B cell (primary cell): ENCODE data around the gene USP34.

Source experiments
- EZH2 ChIP-seq: IDR thresholded peaks from 2 replicates; pipeline ENCODE4 v1.6.1; 2012; ENCODE audit warnings: borderline replicate concordance, low read depth, mild to moderate bottlenecking, moderate library complexity, low read length; ENCODE audit not compliant: insufficient read depth, poor library complexity, severe bottlenecking
- TF ChIP-seq, protein P1 (sequence below): fragments of 200-600 bp; IDR thresholded peaks from one replicate; pipeline ENCODE4 v1.8.0; 2022; ENCODE audit warnings: antibody characterized with exemption, mild to moderate bottlenecking

DNA sequence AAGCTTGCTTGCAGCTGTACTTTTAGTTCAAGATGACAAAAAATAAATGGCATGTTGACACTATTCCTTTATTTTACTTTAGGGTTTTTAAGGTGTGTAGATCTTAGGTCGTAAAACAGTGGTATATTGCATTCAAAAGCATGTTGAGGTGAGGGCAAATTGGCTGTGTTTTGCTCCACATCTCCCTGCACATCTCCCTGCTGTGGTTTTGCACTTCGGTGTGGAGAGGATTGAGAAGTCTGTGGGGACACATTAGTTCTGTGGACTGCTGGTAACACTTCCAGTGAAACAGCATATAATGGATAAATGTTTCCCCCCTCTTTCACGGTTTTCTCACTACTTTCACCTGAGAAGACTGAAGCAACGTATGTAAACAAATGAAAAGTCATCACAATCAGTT, 283.8 kb downstream of the USP34 start:
- TF ChIP-seq, protein P1, sequence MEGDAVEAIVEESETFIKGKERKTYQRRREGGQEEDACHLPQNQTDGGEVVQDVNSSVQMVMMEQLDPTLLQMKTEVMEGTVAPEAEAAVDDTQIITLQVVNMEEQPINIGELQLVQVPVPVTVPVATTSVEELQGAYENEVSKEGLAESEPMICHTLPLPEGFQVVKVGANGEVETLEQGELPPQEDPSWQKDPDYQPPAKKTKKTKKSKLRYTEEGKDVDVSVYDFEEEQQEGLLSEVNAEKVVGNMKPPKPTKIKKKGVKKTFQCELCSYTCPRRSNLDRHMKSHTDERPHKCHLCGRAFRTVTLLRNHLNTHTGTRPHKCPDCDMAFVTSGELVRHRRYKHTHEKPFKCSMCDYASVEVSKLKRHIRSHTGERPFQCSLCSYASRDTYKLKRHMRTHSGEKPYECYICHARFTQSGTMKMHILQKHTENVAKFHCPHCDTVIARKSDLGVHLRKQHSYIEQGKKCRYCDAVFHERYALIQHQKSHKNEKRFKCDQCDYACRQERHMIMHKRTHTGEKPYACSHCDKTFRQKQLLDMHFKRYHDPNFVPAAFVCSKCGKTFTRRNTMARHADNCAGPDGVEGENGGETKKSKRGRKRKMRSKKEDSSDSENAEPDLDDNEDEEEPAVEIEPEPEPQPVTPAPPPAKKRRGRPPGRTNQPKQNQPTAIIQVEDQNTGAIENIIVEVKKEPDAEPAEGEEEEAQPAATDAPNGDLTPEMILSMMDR: no peak
- no peak for TF ChIP-seq EZH2
